OCI-LY7 (cell line): Measurements from ENCODE around the gene NDUFV2. TPM values are rescaled to one million over a fixed set of nuclear protein-coding genes. Genes with fewer than 3 reads are reported as not detected.
A peak's percentile ranks its signal among the peaks of the same experiment; 100 is the strongest.

Source experiments
- BruUV-seq: library from RNA; stranded (reverse); fragments of 400-500 nt; replicated peaks from 2 replicates; lab custom pipeline; 2021; lab: Mats Ljungman, UMichigan
- CTCF ChIA-PET: fragments of 300-600 bp; sonication (Branson Sonifier 250); formaldehyde crosslinking; loops from one replicate; lab custom pipeline; 2022; ENCODE audit warnings: antibody characterized with exemption; ENCODE audit not compliant: unreplicated experiment; lab: Charles Lee
- POLR2A ChIA-PET: fragments of 300-600 bp; sonication (Branson Sonifier 250); formaldehyde crosslinking; loops from one replicate; lab custom pipeline; 2022; ENCODE audit warnings: antibody characterized with exemption; lab: Charles Lee
- DNase-seq: peaks from one replicate; pipeline ENCODE4 v3.0.0-alpha.2; 2015; ENCODE audit warnings: low spot score
- H2AFZ ChIP-seq: fragments of 200-600 bp; sonication (generic), shearing (Covaris generic); 2 replicates; pipeline ENCODE4 v1.6.1; 2014; ENCODE audit warnings: mild to moderate bottlenecking, antibody characterized with exemption, low read length, moderate library complexity
- H3K27ac ChIP-seq: fragments of 200-600 bp; sonication (generic); 2 replicates; pipeline ENCODE4 v1.5.1; 2014; ENCODE audit warnings: mixed run types, low read depth, mild to moderate bottlenecking, moderate library complexity, low read length, inconsistent platforms; ENCODE audit not compliant: poor library complexity, severe bottlenecking
- H3K36me3 ChIP-seq: fragments of 200-600 bp; sonication (generic); 2 replicates; pipeline ENCODE4 v1.6.1; 2014; ENCODE audit warnings: mild to moderate bottlenecking, antibody characterized with exemption, low read length, moderate library complexity, mixed read lengths; ENCODE audit not compliant: insufficient read depth
- H3K4me1 ChIP-seq: fragments of 200-600 bp; sonication (generic); 2 replicates; pipeline ENCODE4 v1.5.1; 2014; ENCODE audit warnings: mild to moderate bottlenecking, low read length; ENCODE audit not compliant: insufficient read depth, poor library complexity, severe bottlenecking
- H3K4me2 ChIP-seq: fragments of 200-600 bp; sonication (generic); 2 replicates; pipeline ENCODE4 v1.6.1; 2014; ENCODE audit warnings: mild to moderate bottlenecking, low read length
- H3K4me3 ChIP-seq: fragments of 200-600 bp; sonication (generic); 2 replicates; pipeline ENCODE4 v1.5.1; 2014; ENCODE audit warnings: mild to moderate bottlenecking, low read depth, low read length; ENCODE audit not compliant: poor library complexity, severe bottlenecking
- H3K79me2 ChIP-seq: fragments of 200-600 bp; sonication (generic); 2 replicates; pipeline ENCODE4 v1.6.1; 2016; ENCODE audit warnings: low read depth, mild to moderate bottlenecking, low read length, moderate library complexity, mixed read lengths; ENCODE audit not compliant: insufficient read depth
- H3K9me2 ChIP-seq: fragments of 200-600 bp; sonication (generic); 2 replicates; pipeline ENCODE4 v1.6.1; 2016; ENCODE audit warnings: mild to moderate bottlenecking, low read length, mixed read lengths; ENCODE audit not compliant: insufficient read depth
- H3K9me3 ChIP-seq: fragments of 200-600 bp; sonication (generic); 2 replicates; pipeline ENCODE4 v1.6.1; 2014; ENCODE audit warnings: mild to moderate bottlenecking, mixed run types, low read length, mixed read lengths
- H4K20me1 ChIP-seq: fragments of 200-600 bp; sonication (generic); 2 replicates; pipeline ENCODE4 v1.6.1; 2014; ENCODE audit warnings: mild to moderate bottlenecking, antibody characterized with exemption, low read length, moderate library complexity, mixed read lengths; ENCODE audit not compliant: insufficient read depth
- EZH2phosphoT487 ChIP-seq: fragments of 200-600 bp; sonication (generic); IDR thresholded peaks from 2 replicates; pipeline ENCODE4 v1.6.1; 2018; ENCODE audit warnings: low read depth, borderline replicate concordance, mild to moderate bottlenecking, mixed run types, antibody characterized with exemption, low read length, moderate library complexity, mixed read lengths
- intact Hi-C: fragments of 100-400 bp; cut with micrococcal nuclease; formaldehyde crosslinking; loops from one replicate; pipeline ENCODE4 v1.10.0; 2022; ENCODE audit not compliant: unreplicated experiment
- total RNA-seq, 2 experiments: library from RNA; depleted of rRNA in 1 of 2; stranded (reverse); fragments of >200 nt in 1 of 2; shearing (Covaris generic) in 1 of 2; gene quantifications; 2 replicates each; pipeline ENCODE4 v1.2.3, GENCODE V29; 2014 to 2022
- TF ChIP-seq, protein P1 (sequence below): fragments of 200-600 bp; sonication (generic); conservative IDR thresholded peaks from 2 replicates; pipeline ENCODE4 v1.5.1; 2014; ENCODE audit warnings: mild to moderate bottlenecking, antibody characterized with exemption, low read length, moderate library complexity, mixed read lengths

Gene NDUFV2
- total RNA-seq, 2 experiments from 2014 or later: 185 to 201 TPM

DNA sequence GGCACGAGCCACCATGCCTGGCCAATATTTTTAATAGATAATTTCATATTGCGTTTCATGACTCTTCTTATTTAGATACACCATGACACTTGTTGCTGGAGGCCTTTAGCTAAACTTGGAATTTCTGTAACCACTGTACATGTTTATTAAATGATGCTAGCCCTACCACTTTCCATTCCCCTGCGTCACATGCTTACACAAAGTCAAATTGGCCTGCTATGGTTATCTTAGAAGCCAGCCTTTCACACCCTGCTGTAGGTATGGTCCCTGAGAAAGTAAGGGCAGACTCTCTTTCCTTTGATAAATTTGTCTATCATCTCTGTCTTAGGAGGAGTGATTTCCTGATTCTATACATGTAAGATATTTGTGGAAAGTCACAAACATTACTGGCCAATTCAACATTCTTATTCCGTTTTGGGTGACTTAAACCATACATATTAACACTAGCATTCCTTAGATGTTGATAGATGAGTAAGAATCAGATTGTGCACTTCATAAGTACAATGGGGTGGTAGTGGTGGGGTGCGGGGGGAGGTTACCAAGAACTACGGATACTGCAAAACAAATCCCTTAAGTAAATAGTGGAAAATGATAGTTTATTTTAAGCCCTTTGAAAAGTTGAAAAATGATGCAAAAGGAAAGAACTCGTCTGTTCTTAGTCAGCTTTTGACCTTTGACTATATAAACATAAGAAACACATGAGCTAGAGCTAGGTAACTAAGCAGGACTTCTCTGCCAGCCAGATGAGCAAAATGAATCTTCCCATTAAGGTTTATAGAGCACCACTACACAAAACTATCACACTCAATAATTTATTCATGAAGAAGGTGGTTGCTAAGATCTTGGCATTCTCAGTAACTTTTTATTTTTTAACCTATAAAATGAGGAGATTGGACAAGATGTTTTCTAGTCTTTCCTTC, 7.9 kb upstream of the NDUFV2 start:
- Histone ChIP-seq H3K9me3 (no peaks in the 10 kb centered on the region), H2AFZ (peak overlapping the region; percentile 97), H3K36me3 (no peaks in the 10 kb centered on the region), H3K9me2 (no peaks in the 10 kb centered on the region), H3K79me2 (no peaks in the 10 kb centered on the region), H3K4me2 (peak overlapping the region; percentile 63), H4K20me1 (no peaks in the 10 kb centered on the region), H3K27ac (peak overlapping the region; percentile 32), H3K4me1 (peaks cover 17% of the 10 kb centered on the region), H3K4me3 (no peak overlapping the region)
- no peak for TF ChIP-seq EZH2phosphoT487
- DNase-seq: no peak
- POLR2A ChIA-PET: interaction anchor here (0.6 to 2.9 kb wide), 4 partner anchors 9 to 539 kb away, joined by 3 to 10 read pairs (median 4); no protein-coding TSS in a partner anchor
- no TSS peak for BruUV-seq
- intact Hi-C loops: no loop called here
- CTCF ChIA-PET: no interaction called here

DNA sequence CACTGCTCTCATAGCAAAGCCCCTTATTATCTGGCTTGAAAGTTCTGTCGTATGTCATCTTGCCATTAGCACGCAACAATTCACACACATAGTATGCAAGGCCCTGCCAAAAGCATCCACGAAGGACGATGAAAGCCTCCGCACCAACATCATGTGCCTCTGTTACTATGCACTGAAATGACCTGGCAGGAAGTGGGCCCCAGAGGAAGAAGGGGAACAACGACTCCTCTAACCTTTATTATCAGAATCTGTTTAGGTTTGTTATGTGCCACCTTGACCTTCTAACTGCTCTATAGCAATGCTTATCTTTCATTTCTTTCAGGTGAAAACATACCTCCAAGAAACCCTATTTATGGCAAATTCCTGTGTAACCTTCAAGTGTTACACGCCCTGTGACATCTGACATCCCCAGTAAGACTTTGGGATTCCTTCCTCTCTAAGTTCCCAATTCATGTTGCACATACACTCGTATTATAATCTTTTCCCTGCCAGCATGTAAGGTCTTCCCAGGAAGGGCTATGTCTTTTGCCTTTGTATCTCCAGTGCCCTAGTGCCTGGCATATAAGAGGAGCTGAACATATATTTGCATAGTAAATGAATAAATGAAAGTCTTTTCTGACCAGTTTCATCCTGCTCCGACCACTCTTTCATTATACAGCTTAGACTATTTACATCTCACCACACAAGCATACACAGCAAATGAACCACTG, 7.0 kb upstream of the NDUFV2 start:
- Histone ChIP-seq H3K36me3 (no peaks in the 10 kb centered on the region), H3K4me2 (peak overlapping the region; percentile 63), H3K9me2 (no peaks in the 10 kb centered on the region), H3K79me2 (no peaks in the 10 kb centered on the region), H3K4me3 (peak overlapping the region; percentile 42), H2AFZ (peak overlapping the region; percentile 97), H4K20me1 (no peaks in the 10 kb centered on the region), H3K27ac (peak overlapping the region; percentile 32), H3K9me3 (no peaks in the 10 kb centered on the region), H3K4me1 (peaks cover 17% of the 10 kb centered on the region)
- CTCF ChIA-PET: no interaction called here
- no TSS peak for BruUV-seq
- DNase-seq: peak; percentile 51
- intact Hi-C loops: no loop called here
- POLR2A ChIA-PET: interaction anchor here (0.6 to 2.6 kb wide), 4 partner anchors 13 to 540 kb away, joined by 3 to 13 read pairs (median 7); no protein-coding TSS in a partner anchor
- no peak for TF ChIP-seq EZH2phosphoT487
- TF ChIP-seq, protein P1, sequence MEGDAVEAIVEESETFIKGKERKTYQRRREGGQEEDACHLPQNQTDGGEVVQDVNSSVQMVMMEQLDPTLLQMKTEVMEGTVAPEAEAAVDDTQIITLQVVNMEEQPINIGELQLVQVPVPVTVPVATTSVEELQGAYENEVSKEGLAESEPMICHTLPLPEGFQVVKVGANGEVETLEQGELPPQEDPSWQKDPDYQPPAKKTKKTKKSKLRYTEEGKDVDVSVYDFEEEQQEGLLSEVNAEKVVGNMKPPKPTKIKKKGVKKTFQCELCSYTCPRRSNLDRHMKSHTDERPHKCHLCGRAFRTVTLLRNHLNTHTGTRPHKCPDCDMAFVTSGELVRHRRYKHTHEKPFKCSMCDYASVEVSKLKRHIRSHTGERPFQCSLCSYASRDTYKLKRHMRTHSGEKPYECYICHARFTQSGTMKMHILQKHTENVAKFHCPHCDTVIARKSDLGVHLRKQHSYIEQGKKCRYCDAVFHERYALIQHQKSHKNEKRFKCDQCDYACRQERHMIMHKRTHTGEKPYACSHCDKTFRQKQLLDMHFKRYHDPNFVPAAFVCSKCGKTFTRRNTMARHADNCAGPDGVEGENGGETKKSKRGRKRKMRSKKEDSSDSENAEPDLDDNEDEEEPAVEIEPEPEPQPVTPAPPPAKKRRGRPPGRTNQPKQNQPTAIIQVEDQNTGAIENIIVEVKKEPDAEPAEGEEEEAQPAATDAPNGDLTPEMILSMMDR: no peak

DNA sequence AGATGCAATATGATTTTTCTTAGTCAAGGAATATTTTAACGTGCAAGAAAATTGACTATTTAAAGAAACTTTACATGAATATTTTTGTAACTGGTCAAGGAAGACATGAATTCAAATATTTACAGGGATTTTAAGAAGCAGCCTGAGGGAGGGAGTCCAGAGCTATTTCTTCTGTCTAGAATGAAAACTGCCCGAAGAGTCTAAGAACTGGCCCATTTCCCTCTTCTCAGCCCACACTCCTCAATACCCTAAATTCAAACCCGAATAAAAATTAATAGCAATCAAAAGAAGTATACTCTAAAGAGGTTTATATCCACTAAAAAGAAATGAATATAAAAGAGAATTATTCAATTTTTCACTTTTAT, 6.5 kb upstream of the NDUFV2 start:
- CTCF ChIA-PET: no interaction called here
- intact Hi-C loops: no loop called here
- peaks cover 17% of the 10 kb centered on the region for H3K4me1 ChIP-seq
- H3K9me3 ChIP-seq: no peaks in the 10 kb centered on the region
- H3K27ac ChIP-seq: no peak overlapping the region
- no peaks in the 10 kb centered on the region for H4K20me1 ChIP-seq
- H3K79me2 ChIP-seq: no peaks in the 10 kb centered on the region
- H2AFZ ChIP-seq: peak overlapping the region; percentile 97
- H3K9me2 ChIP-seq: no peaks in the 10 kb centered on the region
- no peak for TF ChIP-seq EZH2phosphoT487
- TF ChIP-seq, protein P1: no peak
- H3K4me3 ChIP-seq: peak overlapping the region; percentile 42
- no peaks in the 10 kb centered on the region for H3K36me3 ChIP-seq
- H3K4me2 ChIP-seq: peak overlapping the region; percentile 63
- POLR2A ChIA-PET: interaction anchor here (0.6 to 2.6 kb wide), 4 partner anchors 9 to 42 kb away, joined by 4 to 13 read pairs (median 7); no protein-coding TSS in a partner anchor
- no TSS peak for BruUV-seq
- DNase-seq: no peak
